ENCODE measurements around the gene NLRP4.

DNA sequence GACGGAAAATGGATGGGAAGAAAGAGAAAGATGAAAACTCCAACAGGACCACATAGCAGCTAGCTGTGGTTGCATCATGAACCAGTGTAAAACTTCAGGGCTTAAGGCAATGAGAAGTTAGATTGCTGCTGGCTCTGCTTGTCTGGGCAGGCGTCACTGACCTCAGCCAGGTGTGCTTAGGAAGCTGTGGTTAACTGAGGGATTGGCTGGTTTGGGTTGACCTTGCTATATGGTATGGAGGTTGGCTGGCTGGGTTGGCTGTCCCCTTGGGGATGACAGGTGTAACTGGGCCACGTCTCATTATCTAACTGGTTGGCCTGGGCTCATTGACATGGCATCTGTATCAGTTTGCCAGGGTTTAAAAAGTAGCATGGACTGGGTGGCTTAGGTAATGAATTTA, 40.9 kb downstream of the NLRP4 start:
- no peak for TF ChIP-seq EZH2 (IDR thresholded peaks at IDR 0.05; ENCODE audit: borderline replicate concordance, low read depth, low read length, poor library complexity, severe bottlenecking)
- TF ChIP-seq, protein P1, sequence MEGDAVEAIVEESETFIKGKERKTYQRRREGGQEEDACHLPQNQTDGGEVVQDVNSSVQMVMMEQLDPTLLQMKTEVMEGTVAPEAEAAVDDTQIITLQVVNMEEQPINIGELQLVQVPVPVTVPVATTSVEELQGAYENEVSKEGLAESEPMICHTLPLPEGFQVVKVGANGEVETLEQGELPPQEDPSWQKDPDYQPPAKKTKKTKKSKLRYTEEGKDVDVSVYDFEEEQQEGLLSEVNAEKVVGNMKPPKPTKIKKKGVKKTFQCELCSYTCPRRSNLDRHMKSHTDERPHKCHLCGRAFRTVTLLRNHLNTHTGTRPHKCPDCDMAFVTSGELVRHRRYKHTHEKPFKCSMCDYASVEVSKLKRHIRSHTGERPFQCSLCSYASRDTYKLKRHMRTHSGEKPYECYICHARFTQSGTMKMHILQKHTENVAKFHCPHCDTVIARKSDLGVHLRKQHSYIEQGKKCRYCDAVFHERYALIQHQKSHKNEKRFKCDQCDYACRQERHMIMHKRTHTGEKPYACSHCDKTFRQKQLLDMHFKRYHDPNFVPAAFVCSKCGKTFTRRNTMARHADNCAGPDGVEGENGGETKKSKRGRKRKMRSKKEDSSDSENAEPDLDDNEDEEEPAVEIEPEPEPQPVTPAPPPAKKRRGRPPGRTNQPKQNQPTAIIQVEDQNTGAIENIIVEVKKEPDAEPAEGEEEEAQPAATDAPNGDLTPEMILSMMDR (conservative IDR thresholded peaks at IDR 0.05; ENCODE audit: low read depth, low read length), result no peak
